ENCODE measurements around the gene LRRC8E. TPM values are rescaled to one million over a fixed set of nuclear protein-coding genes. Genes with fewer than 3 reads are reported as not detected.
"Not testable (repeated sequence)": the region's sequence is repeated elsewhere in the genome, so short reads cannot be mapped to it uniquely, and the experiment has no call there.

Gene LRRC8E
- total RNA-seq, 4 donors from 2014 or later, result 0.13 to 0.32 (median 0.29) TPM

GRCh38 chr19:7858109-7858770 lies 30.1 kb upstream of the LRRC8E start:
- Histone ChIP-seq H3K9me3 (no peaks in the 10 kb centered on the region), H3K4me1 (peaks cover 0 to 23% (median 8%) of the 10 kb centered on the region in 3 donors), H3K27ac (no peak overlapping the region), H3K4me3 (no peak overlapping the region), H3K27me3 (peaks cover 82% of the 10 kb centered on the region), H3K36me3 (peaks cover 0 to 70% of the 10 kb centered on the region in 2 donors)
- ATAC-seq, result no peak
- no peak for TF ChIP-seq POLR2A (IDR thresholded peaks at IDR 0.05)
- TF ChIP-seq EP300 (IDR thresholded peaks at IDR 0.05), result no peak
- no peak for TF ChIP-seq POLR2AphosphoS5 (IDR thresholded peaks at IDR 0.05)
- TF ChIP-seq CTCF (IDR thresholded peaks at IDR 0.05), result no peak
- WGBS, 2 donors (ENCODE audit: low coverage in 1 of 2), result 61% methylated on average over 3 of the region's 29 CpGs; no CpG with 5 or more reads in 1 of the 2 donors

GRCh38 chr19:7859087-7859486 lies 29.2 kb upstream of the LRRC8E start:
- WGBS, 2 donors (ENCODE audit: low coverage in 1 of 2), result no CpG with 5 or more reads among the region's 8 CpGs
- not testable (repeated sequence) for H3K9me3 ChIP-seq, H3K4me3 ChIP-seq, H3K27ac ChIP-seq, ATAC-seq
- Histone ChIP-seq H3K27me3 (peaks cover 91% of the 10 kb centered on the region), H3K4me1 (peaks cover 0 to 18% (median 8%) of the 10 kb centered on the region in 3 donors), H3K36me3 (peaks cover 0 to 79% of the 10 kb centered on the region in 2 donors)

- TF ChIP-seq CTCF (IDR thresholded peaks at IDR 0.05), result no peak
- no peak for TF ChIP-seq POLR2A (IDR thresholded peaks at IDR 0.05)
- TF ChIP-seq POLR2AphosphoS5 (IDR thresholded peaks at IDR 0.05), result no peak
- TF ChIP-seq EP300 (IDR thresholded peaks at IDR 0.05), result no peak
- Histone ChIP-seq H3K9me3 (no peaks in the 10 kb centered on the region), H3K27ac (no peak overlapping the region), H3K4me1 (peaks cover 0 to 18% (median 8%) of the 10 kb centered on the region in 3 donors), H3K36me3 (peaks cover 0 to 79% of the 10 kb centered on the region in 2 donors), H3K4me3 (no peak overlapping the region), H3K27me3 (peaks cover 100% of the 10 kb centered on the region)
- ATAC-seq, result no peak
- 100% methylated on average over 1 of the region's 22 CpGs; no CpG with 5 or more reads in 1 of the 2 donors for WGBS, 2 donors (ENCODE audit: low coverage in 1 of 2)
These were observed 28.2 kb upstream of the LRRC8E start for GRCh38 chr19:7859831-7860713.

GRCh38 chr19:7860714-7861618 lies 27.3 kb upstream of the LRRC8E start:
- Histone ChIP-seq H3K27me3 (peaks cover 100% of the 10 kb centered on the region), H3K4me1 (peaks cover 0 to 18% (median 8%) of the 10 kb centered on the region in 3 donors), H3K4me3 (no peak overlapping the region), H3K36me3 (peaks cover 0 to 71% of the 10 kb centered on the region in 2 donors), H3K27ac (no peak overlapping the region), H3K9me3 (no peaks in the 10 kb centered on the region)
- 25% methylated on average over 2 of the region's 14 CpGs; no CpG with 5 or more reads in 1 of the 2 donors for WGBS, 2 donors (ENCODE audit: low coverage in 1 of 2)
- ATAC-seq, result no peak
- TF ChIP-seq CTCF (IDR thresholded peaks at IDR 0.05), result no peak
- TF ChIP-seq POLR2AphosphoS5 (IDR thresholded peaks at IDR 0.05), result no peak
- TF ChIP-seq EP300 (IDR thresholded peaks at IDR 0.05), result no peak
- no peak for TF ChIP-seq POLR2A (IDR thresholded peaks at IDR 0.05)

Measured in gastroesophageal sphincter (tissue), 4 donors.